ENCODE data around the gene AGMO.

DNA sequence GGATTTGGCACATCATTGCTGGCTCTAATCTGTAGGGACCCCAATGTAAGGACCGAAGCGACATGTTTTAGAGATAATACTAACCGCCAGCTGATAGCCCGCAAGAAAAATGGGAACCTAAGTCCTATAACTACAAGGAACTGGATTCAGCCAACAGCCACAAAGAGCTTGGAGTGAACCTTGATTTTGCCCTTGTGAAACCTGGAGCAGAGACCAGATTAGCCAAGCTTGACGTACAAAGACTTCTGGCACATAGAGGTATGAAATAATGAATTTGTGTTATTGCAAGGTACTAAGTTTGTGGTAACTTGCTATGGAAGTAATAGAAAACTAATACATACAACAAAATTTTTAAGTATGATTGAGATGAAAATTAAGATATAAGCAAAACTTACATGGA, 246.9 kb downstream of the AGMO start:
- TF ChIP-seq, protein P1, sequence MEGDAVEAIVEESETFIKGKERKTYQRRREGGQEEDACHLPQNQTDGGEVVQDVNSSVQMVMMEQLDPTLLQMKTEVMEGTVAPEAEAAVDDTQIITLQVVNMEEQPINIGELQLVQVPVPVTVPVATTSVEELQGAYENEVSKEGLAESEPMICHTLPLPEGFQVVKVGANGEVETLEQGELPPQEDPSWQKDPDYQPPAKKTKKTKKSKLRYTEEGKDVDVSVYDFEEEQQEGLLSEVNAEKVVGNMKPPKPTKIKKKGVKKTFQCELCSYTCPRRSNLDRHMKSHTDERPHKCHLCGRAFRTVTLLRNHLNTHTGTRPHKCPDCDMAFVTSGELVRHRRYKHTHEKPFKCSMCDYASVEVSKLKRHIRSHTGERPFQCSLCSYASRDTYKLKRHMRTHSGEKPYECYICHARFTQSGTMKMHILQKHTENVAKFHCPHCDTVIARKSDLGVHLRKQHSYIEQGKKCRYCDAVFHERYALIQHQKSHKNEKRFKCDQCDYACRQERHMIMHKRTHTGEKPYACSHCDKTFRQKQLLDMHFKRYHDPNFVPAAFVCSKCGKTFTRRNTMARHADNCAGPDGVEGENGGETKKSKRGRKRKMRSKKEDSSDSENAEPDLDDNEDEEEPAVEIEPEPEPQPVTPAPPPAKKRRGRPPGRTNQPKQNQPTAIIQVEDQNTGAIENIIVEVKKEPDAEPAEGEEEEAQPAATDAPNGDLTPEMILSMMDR (IDR thresholded peaks at IDR 0.05; ENCODE audit: poor library complexity, severe bottlenecking): no peak
- TF ChIP-seq EZH2 (IDR thresholded peaks at IDR 0.05; ENCODE audit: borderline replicate concordance, insufficient read depth, low read length, poor library complexity, severe bottlenecking) (no peak), TAF1 (IDR thresholded peaks at IDR 0.05; ENCODE audit: low read depth) (no peak), MXI1 (conservative IDR thresholded peaks at IDR 0.05; ENCODE audit: poor library complexity, severe bottlenecking) (no peak), POLR2AphosphoS5 (IDR thresholded peaks at IDR 0.05) (no peak)
- TF ChIP-seq, protein P2, sequence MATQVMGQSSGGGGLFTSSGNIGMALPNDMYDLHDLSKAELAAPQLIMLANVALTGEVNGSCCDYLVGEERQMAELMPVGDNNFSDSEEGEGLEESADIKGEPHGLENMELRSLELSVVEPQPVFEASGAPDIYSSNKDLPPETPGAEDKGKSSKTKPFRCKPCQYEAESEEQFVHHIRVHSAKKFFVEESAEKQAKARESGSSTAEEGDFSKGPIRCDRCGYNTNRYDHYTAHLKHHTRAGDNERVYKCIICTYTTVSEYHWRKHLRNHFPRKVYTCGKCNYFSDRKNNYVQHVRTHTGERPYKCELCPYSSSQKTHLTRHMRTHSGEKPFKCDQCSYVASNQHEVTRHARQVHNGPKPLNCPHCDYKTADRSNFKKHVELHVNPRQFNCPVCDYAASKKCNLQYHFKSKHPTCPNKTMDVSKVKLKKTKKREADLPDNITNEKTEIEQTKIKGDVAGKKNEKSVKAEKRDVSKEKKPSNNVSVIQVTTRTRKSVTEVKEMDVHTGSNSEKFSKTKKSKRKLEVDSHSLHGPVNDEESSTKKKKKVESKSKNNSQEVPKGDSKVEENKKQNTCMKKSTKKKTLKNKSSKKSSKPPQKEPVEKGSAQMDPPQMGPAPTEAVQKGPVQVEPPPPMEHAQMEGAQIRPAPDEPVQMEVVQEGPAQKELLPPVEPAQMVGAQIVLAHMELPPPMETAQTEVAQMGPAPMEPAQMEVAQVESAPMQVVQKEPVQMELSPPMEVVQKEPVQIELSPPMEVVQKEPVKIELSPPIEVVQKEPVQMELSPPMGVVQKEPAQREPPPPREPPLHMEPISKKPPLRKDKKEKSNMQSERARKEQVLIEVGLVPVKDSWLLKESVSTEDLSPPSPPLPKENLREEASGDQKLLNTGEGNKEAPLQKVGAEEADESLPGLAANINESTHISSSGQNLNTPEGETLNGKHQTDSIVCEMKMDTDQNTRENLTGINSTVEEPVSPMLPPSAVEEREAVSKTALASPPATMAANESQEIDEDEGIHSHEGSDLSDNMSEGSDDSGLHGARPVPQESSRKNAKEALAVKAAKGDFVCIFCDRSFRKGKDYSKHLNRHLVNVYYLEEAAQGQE (IDR thresholded peaks at IDR 0.05; ENCODE audit: borderline replicate concordance): no peak

Data from neural cell (in vitro differentiated cells).